Measurements from ENCODE around the gene ELFN1. TPM values are rescaled to one million over a fixed set of nuclear protein-coding genes. Genes with fewer than 3 reads are reported as not detected.

The ELFN1 gene
- polyA plus RNA-seq, 1 of the 3 experiments (the other 2 are of a cell fraction): 0.05 TPM

- 62% methylated on average over 8 of the region's 8 CpGs for WGBS (ENCODE audit: low lambda C conversion rate)
- no peak overlapping the region for H2AFZ ChIP-seq (ENCODE audit: low read depth)
- H4K20me1 ChIP-seq (ENCODE audit: insufficient read depth): no peaks in the 10 kb centered on the region
- no peak for TF ChIP-seq RAD21 (IDR thresholded peaks at IDR 0.05; ENCODE audit: low read length)
- TF ChIP-seq REST (IDR thresholded peaks at IDR 0.05; ENCODE audit: low read depth, low read length): no peak
- no peak for TF ChIP-seq RCOR1 (IDR thresholded peaks at IDR 0.05; ENCODE audit: low read length)
- TF ChIP-seq EP300 (IDR thresholded peaks at IDR 0.05; ENCODE audit: borderline replicate concordance in 1 of 2, low read depth in 1 of 2, low read length in 1 of 2): no peak
- TF ChIP-seq GATA2 (CRISPR knock-in tag; IDR thresholded peaks at IDR 0.05): no peak
- TF ChIP-seq MAX (IDR thresholded peaks at IDR 0.05; ENCODE audit: low read depth): no peak
- no peak for TF ChIP-seq NFIC (IDR thresholded peaks at IDR 0.05; ENCODE audit: borderline replicate concordance)
- TF ChIP-seq PBX3 (IDR thresholded peaks at IDR 0.05): no peak
- no peaks in the 10 kb centered on the region for H3K79me2 ChIP-seq (ENCODE audit: insufficient read depth)
- H3K9me2 ChIP-seq: no peaks in the 10 kb centered on the region
- DNase-seq: no peak
- H3K36me3 ChIP-seq (replicated peaks in 1 of 2; ENCODE audit: control insufficient read depth in 1 of 2, insufficient read depth in 2 of 2, low read length in 1 of 2): no peaks in the 10 kb centered on the region
- peaks cover 51% of the 10 kb centered on the region for H3K27me3 ChIP-seq (ENCODE audit: insufficient read depth)
- no peak overlapping the region for H3K4me3 ChIP-seq (ENCODE audit: low read depth in 2 of 2, low read length in 1 of 2)
- no peaks in the 10 kb centered on the region for H3K9me3 ChIP-seq
- H3K4me2 ChIP-seq: no peak overlapping the region
- CTCF ChIA-PET: interaction anchor here (0.7 to 1.3 kb wide), 2 partner anchors 81 to 99 kb away, joined by 3 read pairs; no protein-coding TSS in a partner anchor
- no peak overlapping the region for H3K9ac ChIP-seq
- peaks cover 0 to 21% of the 10 kb centered on the region in 2 experiments; a peak in 1 of 4 replicates for H3K4me1 ChIP-seq (ENCODE audit: control insufficient read depth in 1 of 2, insufficient read depth in 2 of 2, low read depth in 1 of 2, low read length in 1 of 2)
- H3F3A ChIP-seq (replicated peaks; ENCODE audit: insufficient read depth): no peaks in the 10 kb centered on the region
- H3K27ac ChIP-seq (ENCODE audit: low read depth in 2 of 2, low read length in 1 of 2): no peak overlapping the region
- POLR2A ChIA-PET: no interaction called here
These were observed 10.4 kb upstream of the ELFN1 start for GRCh38 chr7:1659696-1660095.

- H3K27ac ChIP-seq (ENCODE audit: low read depth in 2 of 2, low read length in 1 of 2): no peak overlapping the region
- no peaks in the 10 kb centered on the region for H3K9me2 ChIP-seq
- peaks cover 0 to 16% of the 10 kb centered on the region in 2 experiments; a peak in 1 of 4 replicates for H3K4me1 ChIP-seq (ENCODE audit: control insufficient read depth in 1 of 2, insufficient read depth in 2 of 2, low read depth in 1 of 2, low read length in 1 of 2)
- no peak overlapping the region for H2AFZ ChIP-seq (ENCODE audit: low read depth)
- peaks cover 54% of the 10 kb centered on the region for H3K27me3 ChIP-seq (ENCODE audit: insufficient read depth)
- ChIA-PET POLR2A (no interaction called here), CTCF (interaction anchor here (1.2 to 3.4 kb wide), 4 partner anchors 13 to 98 kb away, joined by 4 to 16 read pairs (median 10); no protein-coding TSS in a partner anchor)
- no peaks in the 10 kb centered on the region for H3K79me2 ChIP-seq (ENCODE audit: insufficient read depth)
- H3K4me3 ChIP-seq (ENCODE audit: low read depth in 2 of 2, low read length in 1 of 2): no peak overlapping the region
- no peak overlapping the region for H3K9ac ChIP-seq
- 88% methylated on average over 3 of the region's 3 CpGs for WGBS (ENCODE audit: low lambda C conversion rate)
- no peaks in the 10 kb centered on the region for H3K36me3 ChIP-seq (replicated peaks in 1 of 2; ENCODE audit: control insufficient read depth in 1 of 2, insufficient read depth in 2 of 2, low read length in 1 of 2)
- H4K20me1 ChIP-seq (ENCODE audit: insufficient read depth): 0 out of 2 replicates have a peak, but pooled peaks cover 1% of the 10 kb centered on the region
- H3K9me3 ChIP-seq: no peaks in the 10 kb centered on the region
- no peaks in the 10 kb centered on the region for H3F3A ChIP-seq (replicated peaks; ENCODE audit: insufficient read depth)
- no peak overlapping the region for H3K4me2 ChIP-seq
- DNase-seq: no peak
- TF ChIP-seq TEAD4 (IDR thresholded peaks at IDR 0.05; ENCODE audit: borderline replicate concordance, insufficient read depth): no peak
- no peak for TF ChIP-seq FOXJ3 (CRISPR knock-in tag; IDR thresholded peaks at IDR 0.05)
- no peak for TF ChIP-seq MEF2A (IDR thresholded peaks at IDR 0.05; ENCODE audit: borderline replicate concordance, low read depth)
- TF ChIP-seq SMC3 (IDR thresholded peaks at IDR 0.05; ENCODE audit: low read depth, low read length): no peak
- TF ChIP-seq REST (IDR thresholded peaks at IDR 0.05; ENCODE audit: low read depth, low read length): no peak
- TF ChIP-seq CTCF (IDR thresholded peaks at IDR 0.05): no peak
- no peak for TF ChIP-seq PBX3 (IDR thresholded peaks at IDR 0.05)
- no peak for TF ChIP-seq JUND (IDR thresholded peaks at IDR 0.05)
- no peak for TF ChIP-seq RFX5 (IDR thresholded peaks at IDR 0.05; ENCODE audit: low read length)
These were observed 8.6 kb upstream of the ELFN1 start for GRCh38 chr7:1661461-1661860.
